Glomerular visceral epithelial cell (primary cell): ENCODE measurements around the gene UPB1.
"Not testable (repeated sequence)": the region's sequence is repeated elsewhere in the genome, so short reads cannot be mapped to it uniquely, and the experiment has no call there.

Experiments
- DNase-seq: peaks from one replicate; pipeline ENCODE4 v3.0.0-alpha.2; 2016; ENCODE audit errors: extremely low spot score

The UPB1 gene

GRCh38 chr22:24481641-24482040, 13.5 kb upstream of the UPB1 start:
- no peak for DNase-seq

GRCh38 chr22:24482575-24482974, 12.6 kb upstream of the UPB1 start:
- peak; percentile 45 for DNase-seq

DNA sequence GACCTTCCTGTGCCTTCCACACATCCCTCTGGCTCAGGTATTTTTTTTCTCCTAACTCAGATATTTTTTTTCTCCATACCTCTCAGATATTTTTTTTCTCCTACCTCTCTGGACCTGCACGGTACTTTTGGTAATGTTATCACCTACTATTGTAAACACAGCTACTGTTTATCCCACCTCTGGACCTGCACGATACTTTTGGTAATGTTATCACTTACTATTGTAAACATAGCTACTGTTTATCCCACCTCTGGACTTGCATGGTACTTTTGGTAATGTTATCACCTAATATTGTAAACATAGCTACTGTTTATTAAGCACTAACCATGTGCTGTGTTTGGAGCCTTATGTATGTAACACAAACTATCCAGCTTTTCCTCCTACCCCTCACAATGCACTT, 12.1 kb upstream of the UPB1 start:
- no peak for DNase-seq

GRCh38 chr22:24483976-24484545, 11.1 kb upstream of the UPB1 start:
- no peak for DNase-seq

DNA sequence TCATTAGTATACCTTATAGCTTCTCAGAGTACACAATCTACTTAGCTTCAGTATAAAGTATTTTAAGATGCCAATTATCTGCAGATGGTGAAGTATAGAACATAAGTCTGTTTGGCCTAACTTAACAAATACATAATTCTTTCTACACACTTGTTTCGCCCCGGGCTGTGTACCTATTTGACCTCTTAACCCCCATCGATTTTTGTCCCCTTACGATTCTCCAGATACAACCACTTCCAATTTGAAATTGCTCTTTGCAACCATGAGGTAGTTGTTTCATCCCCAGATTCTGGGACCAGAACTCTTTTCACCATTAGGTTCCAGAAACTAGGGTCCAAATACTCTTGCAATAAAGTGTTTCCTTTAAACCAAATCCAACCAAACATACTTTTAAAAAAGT, 10.0 kb upstream of the UPB1 start:
- DNase-seq = no peak

- DNase-seq = no peak
Observed at GRCh38 chr22:24485608-24486007, 9.5 kb upstream of the UPB1 start.

DNA sequence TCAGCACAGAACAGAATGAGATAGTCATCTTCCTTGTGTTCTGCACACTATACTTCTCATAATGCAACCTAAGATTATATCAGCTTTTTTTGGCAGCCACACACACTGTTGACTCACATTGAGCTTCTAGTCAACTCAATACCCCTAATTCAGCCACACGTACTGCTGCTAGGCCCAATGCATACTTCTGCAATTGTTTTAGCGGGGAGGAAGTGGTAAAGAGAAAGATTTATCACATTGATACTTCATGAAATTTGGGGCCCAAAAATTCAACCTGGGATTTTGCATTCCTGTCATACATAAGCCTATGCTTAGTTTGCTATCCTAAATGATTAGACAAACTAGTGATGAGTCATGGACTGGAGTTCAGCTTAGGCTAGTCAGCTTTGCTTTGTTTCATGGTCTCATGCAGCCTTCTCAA, 8.6 kb upstream of the UPB1 start:
- DNase-seq = peak; percentile 40

DNA sequence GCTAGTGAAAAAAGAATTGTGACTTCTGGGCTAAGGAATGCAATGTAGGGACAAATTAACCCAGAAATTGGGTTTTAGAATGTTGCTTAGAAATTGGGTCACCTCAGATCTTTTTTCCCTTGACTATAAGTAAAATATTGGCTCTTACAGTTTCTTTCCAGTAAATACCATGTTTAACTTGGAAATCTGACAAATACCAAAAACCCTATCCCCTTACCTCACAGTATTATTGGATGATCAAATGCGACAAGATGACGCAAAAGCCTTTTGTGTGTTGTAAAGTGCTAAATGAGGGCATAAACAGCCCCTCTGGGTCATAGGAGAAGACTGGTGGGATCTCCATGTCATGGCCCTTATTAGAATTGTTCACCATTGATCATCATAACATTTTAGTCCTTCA, 6.1 kb upstream of the UPB1 start:
- DNase-seq = no peak

DNA sequence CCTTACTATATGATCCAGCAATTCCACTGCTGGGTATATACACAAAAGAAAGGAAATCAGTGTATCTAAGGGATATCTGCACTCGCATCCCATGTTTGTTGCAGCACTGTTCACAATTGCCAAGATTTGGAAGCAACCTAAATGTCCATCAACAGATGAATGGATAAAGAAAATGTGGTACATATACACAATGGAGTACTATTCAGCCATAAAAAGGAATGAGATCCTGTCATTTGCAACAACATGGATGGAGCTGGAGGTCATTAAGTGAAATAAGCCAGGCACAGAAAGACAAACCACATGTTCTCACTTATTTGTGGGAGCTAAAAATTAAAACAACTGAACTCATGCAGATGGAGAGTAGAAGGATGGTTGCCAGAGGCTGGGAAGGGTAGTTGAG, 5.7 kb upstream of the UPB1 start:
- not testable (repeated sequence) for DNase-seq

- DNase-seq = no peak
Observed at GRCh38 chr22:24492391-24492790, 2.7 kb upstream of the UPB1 start.

DNA sequence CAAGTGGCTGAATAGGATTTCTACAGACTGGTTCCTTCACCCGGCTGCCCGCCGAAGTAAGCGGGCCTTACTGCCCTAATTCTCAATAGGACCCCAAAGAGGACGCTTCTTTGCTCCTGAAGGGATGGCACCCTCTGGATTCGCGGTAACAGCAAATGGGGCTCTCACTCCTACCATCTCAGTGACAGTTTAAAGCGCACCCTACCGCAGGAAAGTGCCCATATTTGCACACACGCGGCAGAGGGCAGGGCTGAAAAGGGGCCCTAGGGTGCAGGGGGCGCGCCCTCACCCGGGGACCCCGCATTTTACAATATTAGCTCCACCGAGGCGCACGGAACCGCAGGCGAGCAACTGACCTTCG, 985 bp upstream of the UPB1 start:
- no peak for DNase-seq

DNA sequence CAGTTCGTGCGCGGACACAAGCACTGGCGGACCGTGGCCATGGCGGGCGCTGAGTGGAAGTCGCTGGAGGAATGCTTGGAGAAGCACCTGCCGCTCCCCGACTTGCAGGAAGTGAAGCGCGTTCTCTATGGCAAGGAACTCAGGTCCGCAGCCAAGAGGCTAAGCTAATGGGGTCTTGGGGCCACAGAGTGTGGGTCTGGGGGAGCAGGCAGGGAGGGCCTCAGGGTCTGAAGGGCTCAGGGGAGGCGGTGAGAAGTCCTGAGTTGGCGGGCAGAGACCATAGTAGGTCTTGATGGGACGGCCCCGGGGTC, 188 bp downstream of the UPB1 start:
- DNase-seq = no peak

DNA sequence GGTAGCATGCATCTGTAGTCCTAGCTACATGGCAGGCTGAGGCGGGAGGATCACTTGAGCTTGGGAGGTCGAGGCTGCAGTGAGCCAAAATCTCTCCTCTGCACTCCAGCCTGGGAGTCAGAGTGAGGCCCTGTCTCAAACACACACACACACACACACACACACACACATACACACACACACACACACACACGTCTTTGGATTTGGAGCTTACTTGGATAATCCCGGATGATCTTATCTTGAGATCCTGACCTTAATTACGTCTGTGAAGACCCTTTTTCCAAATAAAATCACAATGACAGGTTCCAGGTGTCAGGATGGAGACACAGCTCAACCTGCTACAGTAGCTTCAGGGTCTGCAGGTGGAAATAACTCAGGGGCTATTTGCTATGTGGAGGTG, 1.1 kb downstream of the UPB1 start:
- DNase-seq = no peak

- no peak for DNase-seq
Observed at GRCh38 chr22:24496661-24497060, 1.5 kb downstream of the UPB1 start.

- DNase-seq = no peak
Observed at GRCh38 chr22:24497841-24498258, 2.7 kb downstream of the UPB1 start.

- DNase-seq = no peak
Observed at GRCh38 chr22:24498824-24499223, 3.7 kb downstream of the UPB1 start.

GRCh38 chr22:24499706-24500276, 4.7 kb downstream of the UPB1 start:
- DNase-seq = no peak

DNA sequence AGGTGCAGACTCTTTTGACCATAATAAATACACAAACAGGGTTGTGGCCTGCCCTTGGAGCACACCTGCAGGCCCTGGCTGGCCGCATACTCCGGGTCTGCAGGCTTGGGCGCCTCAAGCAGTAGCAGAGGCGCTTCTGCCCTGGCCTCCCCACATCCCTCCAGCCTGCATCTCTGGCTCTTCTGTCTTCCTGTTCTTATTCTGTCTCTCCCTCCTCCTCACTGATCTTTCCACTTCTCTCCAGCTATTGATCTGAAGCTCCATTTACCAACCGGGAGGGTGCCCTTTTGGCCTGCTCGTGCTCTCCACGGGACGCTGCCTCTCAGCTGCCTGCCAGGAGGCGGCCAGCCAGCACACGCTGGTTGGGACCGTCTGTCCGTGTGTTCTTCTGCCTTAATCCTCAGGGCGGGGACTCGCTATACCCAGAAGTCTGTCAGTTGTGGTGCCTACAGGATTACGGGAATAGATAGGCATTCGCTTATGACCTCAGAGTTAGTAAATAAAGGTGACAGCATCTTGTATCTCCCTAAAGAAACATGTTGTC, 5.2 kb downstream of the UPB1 start:
- DNase-seq = no peak

- DNase-seq = no peak
Observed at GRCh38 chr22:24501301-24502005, 6.3 kb downstream of the UPB1 start.

- DNase-seq = no peak
Observed at GRCh38 chr22:24502034-24502433, 6.9 kb downstream of the UPB1 start.

DNA sequence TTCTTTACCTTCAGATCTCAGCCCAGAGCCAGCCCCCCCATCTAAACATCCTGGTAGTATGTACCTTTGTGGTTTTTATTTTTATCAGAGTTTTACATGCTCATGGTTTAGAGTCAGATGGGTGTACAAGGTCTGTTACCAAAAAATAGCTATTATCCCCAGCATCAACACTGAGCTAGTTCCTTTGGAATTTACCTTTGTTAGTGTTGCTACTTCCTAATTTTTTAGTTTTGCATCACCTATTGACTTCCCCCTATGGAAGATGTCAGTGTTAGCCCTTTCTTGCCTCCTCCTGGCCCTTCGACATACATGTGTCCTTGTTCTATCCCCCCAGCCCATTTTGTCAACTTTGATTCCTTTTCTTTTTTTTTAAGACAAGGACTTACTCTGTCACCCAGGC, 7.4 kb downstream of the UPB1 start:
- DNase-seq = no peak

DNA sequence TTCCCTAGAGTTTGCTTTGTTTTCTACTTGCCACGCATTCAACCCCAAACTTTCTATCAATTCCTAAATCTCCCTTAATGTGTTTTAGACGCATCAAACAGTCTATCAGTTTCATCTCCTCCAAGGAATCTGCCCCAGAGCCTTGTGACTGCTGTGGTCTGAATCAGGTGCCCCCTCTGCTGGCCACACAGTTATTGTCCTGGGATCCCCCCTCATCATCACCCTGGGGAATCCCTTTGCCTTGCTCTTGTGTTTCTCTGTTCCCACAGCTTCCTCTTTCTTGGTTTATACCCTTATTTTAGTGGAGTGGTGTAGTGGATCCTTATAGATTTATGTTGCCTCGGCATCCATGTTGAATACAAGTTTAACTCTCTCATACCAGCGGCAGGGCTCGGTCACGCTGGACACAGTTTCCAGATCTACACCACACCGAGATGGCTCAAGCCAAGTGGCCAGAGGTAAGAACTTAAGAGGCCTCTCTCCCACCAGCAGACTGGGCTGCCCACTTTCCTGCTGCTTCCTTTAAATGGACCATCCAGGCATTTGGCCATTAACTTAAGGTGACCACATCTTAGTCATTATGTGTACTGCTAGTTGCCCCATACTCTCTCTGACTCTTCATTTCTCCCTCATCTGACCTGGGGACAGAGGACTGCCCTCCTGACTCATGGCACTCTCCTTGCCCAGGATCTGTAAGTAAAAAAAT, 8.2 kb downstream of the UPB1 start:
- DNase-seq = peak; percentile 56

- DNase-seq = no peak
Observed at GRCh38 chr22:24503843-24504338, 8.8 kb downstream of the UPB1 start.
